Measurements from ENCODE around the gene DDX49.

Gene DDX49

GRCh38 chr19:18919086-18919899 is at the start of gene DDX49, which contains the start of gene COPE:
Gene DDX49, plus strand, starts transcription at chr19:18919715. Its CDS starts 27 bp downstream, at chr19:18919742.
Gene COPE, minus strand, starts transcription at chr19:18919387. Its CDS starts 39 bp downstream, at chr19:18919348.
- DNase-seq (ENCODE audit: low read depth), result peak; percentile 100

GRCh38 chr19:18869781-18870530 is 49.6 kb upstream of the DDX49 start:
- no peak for DNase-seq (ENCODE audit: low read depth)

- DNase-seq (ENCODE audit: low read depth), result no peak
These were observed 48.9 kb upstream of the DDX49 start for GRCh38 chr19:18870531-18871172.

- DNase-seq (ENCODE audit: low read depth), result no peak
These were observed 48.0 kb upstream of the DDX49 start for GRCh38 chr19:18871543-18871942.

GRCh38 chr19:18875726-18876125 is 43.8 kb upstream of the DDX49 start:
- peak; percentile 56 for DNase-seq (ENCODE audit: low read depth)

- DNase-seq (ENCODE audit: low read depth), result no peak
These were observed 42.6 kb upstream of the DDX49 start for GRCh38 chr19:18876865-18877264.

GRCh38 chr19:18878058-18878797 is 41.3 kb upstream of the DDX49 start:
- DNase-seq (ENCODE audit: low read depth), result no peak

- no peak for DNase-seq (ENCODE audit: low read depth)
These were observed 40.5 kb upstream of the DDX49 start for GRCh38 chr19:18878858-18879578.

GRCh38 chr19:18879579-18880373 is 39.7 kb upstream of the DDX49 start:
- DNase-seq (ENCODE audit: low read depth), result no peak

GRCh38 chr19:18881491-18881890 is 38.0 kb upstream of the DDX49 start:
- no peak for DNase-seq (ENCODE audit: low read depth)

- DNase-seq (ENCODE audit: low read depth), result no peak
These were observed 35.8 kb upstream of the DDX49 start for GRCh38 chr19:18883526-18884304.

GRCh38 chr19:18886972-18887371 is 32.5 kb upstream of the DDX49 start:
- DNase-seq (ENCODE audit: low read depth), result no peak

- no peak for DNase-seq (ENCODE audit: low read depth)
These were observed 29.4 kb upstream of the DDX49 start for GRCh38 chr19:18889949-18890745.

GRCh38 chr19:18893587-18894253 is 25.8 kb upstream of the DDX49 start:
- DNase-seq (ENCODE audit: low read depth), result no peak

- no peak for DNase-seq (ENCODE audit: low read depth)
These were observed 25.1 kb upstream of the DDX49 start for GRCh38 chr19:18894254-18895037.

- DNase-seq (ENCODE audit: low read depth), result no peak
These were observed 24.3 kb upstream of the DDX49 start for GRCh38 chr19:18895038-18895823.

All from GM04504 (cell line).